Sigmoid colon (tissue), 7 donors: ENCODE measurements around the gene DYNC1I1. TPM values are rescaled to one million over a fixed set of nuclear protein-coding genes. Genes with fewer than 3 reads are reported as not detected.

Experiments used
- DNase-seq: peaks from one replicate; pipeline ENCODE4 v3.0.0-alpha.2; 2019
- H3K27ac ChIP-seq, 4 donors: fragments of 200-600 bp; sonication (generic); one replicate each; pipeline ENCODE4 v1.5.1; 2016 to 2019; ENCODE audit warnings: mild to moderate bottlenecking in 1 of 4
- H3K27me3 ChIP-seq, 3 donors: fragments of 200-600 bp; sonication (generic); one replicate each; pipeline ENCODE4 v1.5.1; 2019; ENCODE audit warnings: mild to moderate bottlenecking in 1 of 3
- H3K36me3 ChIP-seq, 4 donors: fragments of 200-600 bp; sonication (generic); one replicate each; pipeline ENCODE4 v1.5.1; 2016 to 2019
- H3K4me1 ChIP-seq, 4 donors: fragments of 200-600 bp; sonication (generic); one replicate each; pipeline ENCODE4 v1.5.1; 2017 to 2019
- H3K4me3 ChIP-seq, 4 donors: fragments of 200-600 bp; sonication (generic); one replicate each; pipeline ENCODE4 v1.5.1; 2017 to 2019; ENCODE audit warnings: mild to moderate bottlenecking in 2 of 4, moderate library complexity in 1 of 4
- H3K9me3 ChIP-seq, 4 donors: fragments of 200-600 bp in 3 of 4; sonication (generic) in 3 of 4; one replicate each; pipeline versions ENCODE4 v1.5.1 to v1.6.1; 2013 to 2019
- CTCF ChIP-seq, 4 experiments: fragments of 450-650 bp in 3 of 4; fragments of 200-600 bp in 1 of 4; IDR thresholded peaks; one replicate each; pipeline ENCODE4 v1.5.1; 2016 to 2019; ENCODE audit warnings: antibody characterized with exemption in 4 of 4, mild to moderate bottlenecking in 3 of 4, moderate library complexity in 2 of 4
- EP300 ChIP-seq, 4 donors: sonication (generic); formaldehyde crosslinking; IDR thresholded peaks; one replicate each; pipeline ENCODE4 v1.6.1; 2017; ENCODE audit warnings: antibody characterized with exemption in 4 of 4
- POLR2A ChIP-seq, 2 donors: fragments of 450-650 bp; IDR thresholded peaks; one replicate each; pipeline ENCODE4 v1.6.1; 2016; ENCODE audit warnings: antibody characterized with exemption in 2 of 2, mild to moderate bottlenecking in 2 of 2, moderate library complexity in 2 of 2
- POLR2AphosphoS5 ChIP-seq, 4 donors: sonication (generic); formaldehyde crosslinking; IDR thresholded peaks; one replicate each; pipeline ENCODE4 v1.6.1; 2017; ENCODE audit warnings: antibody characterized with exemption in 4 of 4
- WGBS, 2 donors: extraction: QIAGEN DNeasy Blood & Tissue Kit; methylation state at CpG; one replicate each; pipeline ENCODE4 v1.1.7; 2013; 5-methylcytosine and 5-hydroxymethylcytosine counted together
- intact Hi-C: fragments of 100-400 bp; cut with DNase I; formaldehyde crosslinking; loops from one replicate; pipeline ENCODE4 v1.15.1; 2023
- polyA plus RNA-seq, 3 donors: library from polyadenylated mRNA; stranded (reverse); fragments of 200-250 nt; gene quantifications; one replicate each; pipeline ENCODE4 v1.2.3, GENCODE V29; 2013
- total RNA-seq, 4 donors: library from RNA; depleted of rRNA; stranded (reverse); fragments of >200 nt; gene quantifications; one replicate each; pipeline ENCODE4 v1.1.0, GENCODE V29; 2016
- donor health status: healthy with polysubstance abuse.
- donor health status: Bipolar disorder and iron deficiency.
- donor health status: healthy.

Gene DYNC1I1
- total and polyA plus RNA-seq, 7 donors = 0.92 to 65.2 (median 45.1) TPM; not detected in 1

- H3K36me3 ChIP-seq = peaks cover 0 to 4% (median 2%) of the 10 kb centered on the region in 4 donors
- DNase-seq = no peak
- no peaks in the 10 kb centered on the region for H3K4me1 ChIP-seq
- WGBS, 2 donors = 82% methylated on average over 1 of the region's 1 CpG
- no peak overlapping the region for H3K4me3 ChIP-seq
- no peak for TF ChIP-seq EP300 (IDR thresholded peaks at IDR 0.05)
- TF ChIP-seq CTCF (IDR thresholded peaks at IDR 0.05) = no peak
- TF ChIP-seq POLR2AphosphoS5 (IDR thresholded peaks at IDR 0.05) = no peak
- TF ChIP-seq POLR2A (IDR thresholded peaks at IDR 0.05) = no peak
- no peaks in the 10 kb centered on the region for H3K27me3 ChIP-seq
- H3K27ac ChIP-seq = no peak overlapping the region
- intact Hi-C loops = no loop called here
- no peaks in the 10 kb centered on the region for H3K9me3 ChIP-seq
Measured at GRCh38 chr7:96014617-96015016, 242.3 kb downstream of the DYNC1I1 start.

- intact Hi-C loops = no loop called here
Measured at GRCh38 chr7:96016056-96016586, 243.8 kb downstream of the DYNC1I1 start.

GRCh38 chr7:96016735-96017134 lies 244.4 kb downstream of the DYNC1I1 start:
- TF ChIP-seq POLR2AphosphoS5 (IDR thresholded peaks at IDR 0.05) (no peak), POLR2A (IDR thresholded peaks at IDR 0.05) (no peak), EP300 (IDR thresholded peaks at IDR 0.05) (no peak), CTCF (IDR thresholded peaks at IDR 0.05) (no peak)
- H3K36me3 ChIP-seq = peaks cover 0 to 8% (median 2%) of the 10 kb centered on the region in 4 donors
- no peak for DNase-seq
- no peaks in the 10 kb centered on the region for H3K9me3 ChIP-seq
- H3K27me3 ChIP-seq = no peaks in the 10 kb centered on the region
- no peaks in the 10 kb centered on the region for H3K4me1 ChIP-seq
- no peak overlapping the region for H3K27ac ChIP-seq
- intact Hi-C loops = no loop called here
- no peak overlapping the region for H3K4me3 ChIP-seq
- WGBS, 2 donors = 61 to 72% methylated on average over 2 of the region's 2 CpGs

More at GRCh38 chr7:96016056-96016586, 243.8 kb downstream of the DYNC1I1 start:
- no peaks in the 10 kb centered on the region for H3K4me1 ChIP-seq
- no peak overlapping the region for H3K27ac ChIP-seq
- H3K4me3 ChIP-seq = no peak overlapping the region
- no peaks in the 10 kb centered on the region for H3K27me3 ChIP-seq
- H3K36me3 ChIP-seq = peaks cover 0 to 8% (median 2%) of the 10 kb centered on the region in 4 donors
- TF ChIP-seq CTCF (IDR thresholded peaks at IDR 0.05) = no peak
- TF ChIP-seq POLR2A (IDR thresholded peaks at IDR 0.05) = no peak
- DNase-seq = no peak
- no peaks in the 10 kb centered on the region for H3K9me3 ChIP-seq
- 75 to 82% methylated on average over 3 of the region's 3 CpGs for WGBS, 2 donors

GRCh38 chr7:96017877-96018276 lies 245.5 kb downstream of the DYNC1I1 start:
- peaks cover 0 to 8% (median 2%) of the 10 kb centered on the region in 4 donors for H3K36me3 ChIP-seq
- H3K4me1 ChIP-seq = no peaks in the 10 kb centered on the region
- H3K27me3 ChIP-seq = no peaks in the 10 kb centered on the region
- intact Hi-C loops = no loop called here
- TF ChIP-seq POLR2A (IDR thresholded peaks at IDR 0.05) (no peak), EP300 (IDR thresholded peaks at IDR 0.05) (no peak), POLR2AphosphoS5 (IDR thresholded peaks at IDR 0.05) (no peak), CTCF (IDR thresholded peaks at IDR 0.05) (no peak)
- no peaks in the 10 kb centered on the region for H3K9me3 ChIP-seq
- no peak for DNase-seq
- WGBS, 2 donors = 72 to 84% methylated on average over 3 of the region's 3 CpGs
- H3K27ac ChIP-seq = no peak overlapping the region
- H3K4me3 ChIP-seq = no peak overlapping the region

- no peak overlapping the region for H3K27ac ChIP-seq
- TF ChIP-seq EP300 (IDR thresholded peaks at IDR 0.05) (no peak), POLR2A (IDR thresholded peaks at IDR 0.05) (no peak), POLR2AphosphoS5 (IDR thresholded peaks at IDR 0.05) (no peak), CTCF (IDR thresholded peaks at IDR 0.05) (no peak)
- intact Hi-C loops = no loop called here
- DNase-seq = no peak
- WGBS, 2 donors = 58 to 85% methylated on average over 4 of the region's 4 CpGs
- no peaks in the 10 kb centered on the region for H3K4me1 ChIP-seq
- no peaks in the 10 kb centered on the region for H3K27me3 ChIP-seq
- H3K4me3 ChIP-seq = no peak overlapping the region
- no peaks in the 10 kb centered on the region for H3K9me3 ChIP-seq
- H3K36me3 ChIP-seq = peaks cover 0 to 8% (median 2%) of the 10 kb centered on the region in 4 donors
Measured at GRCh38 chr7:96021568-96021967, 249.2 kb downstream of the DYNC1I1 start.
